ENCODE results near the gene TCEA3.

The TCEA3 gene

GRCh38 chr1:23422241-23422877 lies 2.2 kb downstream of the TCEA3 start:
- DNase-seq (ENCODE audit: low read depth in 1 of 2, low spot score in 1 of 2): peak in 1 of 2 donors; percentile 39

GRCh38 chr1:23421753-23422240 lies 2.8 kb downstream of the TCEA3 start:
- no peak for DNase-seq (ENCODE audit: low read depth in 1 of 2, low spot score in 1 of 2)

GRCh38 chr1:23421343-23421742 lies 3.2 kb downstream of the TCEA3 start:
- no peak for DNase-seq (ENCODE audit: low read depth in 1 of 2, low spot score in 1 of 2)

- no peak for DNase-seq (ENCODE audit: low read depth in 1 of 2, low spot score in 1 of 2)
Measured at GRCh38 chr1:23420778-23421177, 3.8 kb downstream of the TCEA3 start.

GRCh38 chr1:23419180-23419579 lies 5.4 kb downstream of the TCEA3 start:
- DNase-seq (ENCODE audit: low read depth in 1 of 2, low spot score in 1 of 2): no peak

- DNase-seq (ENCODE audit: low read depth in 1 of 2, low spot score in 1 of 2): no peak
Measured at GRCh38 chr1:23417570-23417969, 7.0 kb downstream of the TCEA3 start.

- DNase-seq (ENCODE audit: low read depth in 1 of 2, low spot score in 1 of 2): no peak
Measured at GRCh38 chr1:23416964-23417363, 7.6 kb downstream of the TCEA3 start.

- no peak for DNase-seq (ENCODE audit: low read depth in 1 of 2, low spot score in 1 of 2)
Measured at GRCh38 chr1:23408797-23409290, 15.7 kb downstream of the TCEA3 start.

- DNase-seq (ENCODE audit: low read depth in 1 of 2, low spot score in 1 of 2): no peak
Measured at GRCh38 chr1:23407016-23407630, 17.4 kb downstream of the TCEA3 start.

GRCh38 chr1:23405946-23406345 lies 18.6 kb downstream of the TCEA3 start:
- no peak for DNase-seq (ENCODE audit: low read depth in 1 of 2, low spot score in 1 of 2)

GRCh38 chr1:23403735-23404486 lies 20.6 kb downstream of the TCEA3 start:
- DNase-seq (ENCODE audit: low read depth in 1 of 2, low spot score in 1 of 2): peak; percentile 67 to 76

- DNase-seq (ENCODE audit: low read depth in 1 of 2, low spot score in 1 of 2): no peak
Measured at GRCh38 chr1:23403355-23403734, 21.2 kb downstream of the TCEA3 start.

- DNase-seq (ENCODE audit: low read depth in 1 of 2, low spot score in 1 of 2): no peak
Measured at GRCh38 chr1:23403038-23403336, 21.6 kb downstream of the TCEA3 start.

GRCh38 chr1:23402286-23403037 lies 22.1 kb downstream of the TCEA3 start:
- DNase-seq (ENCODE audit: low read depth in 1 of 2, low spot score in 1 of 2): no peak

GRCh38 chr1:23401313-23401712 lies 23.2 kb downstream of the TCEA3 start:
- no peak for DNase-seq (ENCODE audit: low read depth in 1 of 2, low spot score in 1 of 2)

- no peak for DNase-seq (ENCODE audit: low read depth in 1 of 2, low spot score in 1 of 2)
Measured at GRCh38 chr1:23400324-23401114, 24.0 kb downstream of the TCEA3 start.

GRCh38 chr1:23399229-23399628 lies 25.3 kb downstream of the TCEA3 start:
- no peak for DNase-seq (ENCODE audit: low read depth in 1 of 2, low spot score in 1 of 2)

GRCh38 chr1:23397908-23398307 lies 26.6 kb downstream of the TCEA3 start:
- DNase-seq (ENCODE audit: low read depth in 1 of 2, low spot score in 1 of 2): no peak

GRCh38 chr1:23396380-23396779 lies 28.2 kb downstream of the TCEA3 start:
- DNase-seq (ENCODE audit: low read depth in 1 of 2, low spot score in 1 of 2): no peak

GRCh38 chr1:23395849-23396248 lies 28.7 kb downstream of the TCEA3 start:
- no peak for DNase-seq (ENCODE audit: low read depth in 1 of 2, low spot score in 1 of 2)
